Stomach (tissue), 9 donors: Measurements from ENCODE around the gene C1orf226. TPM values are rescaled to one million over a fixed set of nuclear protein-coding genes. Genes with fewer than 3 reads are reported as not detected.

ENCODE experiments used
- DNase-seq, 2 donors: peaks; one replicate each; pipeline versions ENCODE4 v3.0.0 to v3.0.0-alpha.2; 2013 to 2019
- H3K27ac ChIP-seq, 5 donors: fragments of 200-600 bp in 4 of 5; sonication (generic) in 4 of 5; one replicate each; pipeline ENCODE4 v1.5.1; 2013 to 2019; ENCODE audit warnings: mild to moderate bottlenecking in 1 of 5, moderate library complexity in 1 of 5
- H3K27me3 ChIP-seq, 3 donors: fragments of 200-600 bp; sonication (generic); one replicate each; pipeline ENCODE4 v1.5.1; 2017 to 2019; ENCODE audit warnings: mixed run types in 1 of 3
- H3K36me3 ChIP-seq, 4 donors: fragments of 200-600 bp; sonication (generic); 1 replicate in 3 of 4; 2 replicates in 1 of 4; pipeline ENCODE4 v1.5.1; 2016 to 2019
- H3K4me1 ChIP-seq, 4 donors: fragments of 200-600 bp; sonication (generic); one replicate each; pipeline ENCODE4 v1.5.1; 2016 to 2019
- H3K4me3 ChIP-seq, 4 donors: fragments of 200-600 bp; sonication (generic) in 3 of 4; one replicate each; pipeline ENCODE4 v1.5.1; 2016 to 2019; ENCODE audit warnings: mild to moderate bottlenecking in 1 of 4
- H3K9me3 ChIP-seq, 4 donors: fragments of 200-600 bp; sonication (generic); one replicate each; pipeline ENCODE4 v1.5.1; 2016 to 2019
- EP300 ChIP-seq: sonication (generic); formaldehyde crosslinking; IDR thresholded peaks from one replicate; pipeline ENCODE4 v1.6.1; 2017; ENCODE audit warnings: antibody characterized with exemption
- POLR2A ChIP-seq, 4 donors: fragments of 450-650 bp; IDR thresholded peaks; one replicate each; pipeline ENCODE4 v1.6.1; 2016; ENCODE audit warnings: antibody characterized with exemption in 4 of 4, control low read depth in 2 of 4, mild to moderate bottlenecking in 1 of 4, moderate library complexity in 1 of 4
- POLR2AphosphoS5 ChIP-seq, 3 donors: sonication (generic); formaldehyde crosslinking; IDR thresholded peaks; one replicate each; pipeline ENCODE4 v1.6.1; 2016; ENCODE audit warnings: antibody characterized with exemption in 3 of 3
- WGBS, 5 donors: extraction: QIAGEN DNeasy Blood & Tissue Kit in 3 of 5; methylation state at CpG; one replicate each; pipeline versions ENCODE4 v1.1.5 to v1.1.7; 2013 to 2018; 5-methylcytosine and 5-hydroxymethylcytosine counted together
- intact Hi-C: fragments of 100-400 bp; cut with DNase I; formaldehyde crosslinking; loops from one replicate; pipeline ENCODE4 v1.15.1; 2023; ENCODE audit warnings: low total_unique reads
- polyA plus RNA-seq, 3 donors: library from polyadenylated mRNA; stranded (reverse); fragments of 200-250 nt; gene quantifications; one replicate each; pipeline ENCODE4 v1.2.3, GENCODE V29; 2013
- total RNA-seq, 5 donors: library from RNA; depleted of rRNA; stranded (reverse); fragments of >200 nt; gene quantifications; one replicate each; pipeline versions ENCODE4 v1.1.0 to v1.2.3, GENCODE V29; 2014 to 2016
- TF ChIP-seq, protein P1 (sequence below), 7 experiments: fragments of 450-650 bp in 4 of 7; fragments of 200-600 bp in 3 of 7; sonication (generic) in 3 of 7; IDR thresholded peaks; one replicate each; pipeline ENCODE4 v1.5.1; 2016 to 2019; ENCODE audit warnings: antibody characterized with exemption in 7 of 7, control low read depth in 2 of 7, mild to moderate bottlenecking in 1 of 7
- donor health status: healthy with polysubstance abuse.
- donor health status: Bipolar disorder and iron deficiency.
- donor health status: healthy.

C1orf226 gene
- total and polyA plus RNA-seq, 8 donors, result 2.4 to 14.0 (median 4.0) TPM

DNA sequence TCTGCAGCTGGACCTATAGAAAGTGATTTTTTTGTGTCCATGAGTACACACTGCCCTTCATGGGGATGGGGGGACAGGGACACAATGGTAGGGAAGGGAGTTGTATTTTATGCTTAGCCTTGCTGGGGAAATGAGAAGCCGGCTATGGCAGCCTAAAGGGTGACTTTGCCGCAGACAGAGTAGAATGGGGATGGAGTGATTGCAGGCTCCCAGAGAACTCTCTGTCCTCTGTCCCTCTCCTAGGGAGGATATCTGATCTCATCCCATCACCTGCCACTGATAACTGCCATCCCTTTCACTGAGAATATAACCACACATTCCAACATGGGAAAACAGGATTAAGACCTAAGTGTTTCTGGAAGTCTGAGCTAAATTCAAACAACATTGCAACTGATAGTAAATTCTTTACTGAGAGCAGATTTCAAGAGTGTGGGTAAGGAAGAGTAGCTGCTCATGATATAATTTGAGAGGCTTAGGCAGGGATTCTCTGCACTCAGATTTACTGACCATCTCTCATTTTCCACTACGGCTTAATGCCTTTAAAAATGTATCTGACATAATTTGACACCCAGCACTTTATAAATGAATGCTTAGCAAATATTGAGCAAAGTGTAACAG is 16.5 kb downstream of the C1orf226 start:
- TF ChIP-seq, protein P1, sequence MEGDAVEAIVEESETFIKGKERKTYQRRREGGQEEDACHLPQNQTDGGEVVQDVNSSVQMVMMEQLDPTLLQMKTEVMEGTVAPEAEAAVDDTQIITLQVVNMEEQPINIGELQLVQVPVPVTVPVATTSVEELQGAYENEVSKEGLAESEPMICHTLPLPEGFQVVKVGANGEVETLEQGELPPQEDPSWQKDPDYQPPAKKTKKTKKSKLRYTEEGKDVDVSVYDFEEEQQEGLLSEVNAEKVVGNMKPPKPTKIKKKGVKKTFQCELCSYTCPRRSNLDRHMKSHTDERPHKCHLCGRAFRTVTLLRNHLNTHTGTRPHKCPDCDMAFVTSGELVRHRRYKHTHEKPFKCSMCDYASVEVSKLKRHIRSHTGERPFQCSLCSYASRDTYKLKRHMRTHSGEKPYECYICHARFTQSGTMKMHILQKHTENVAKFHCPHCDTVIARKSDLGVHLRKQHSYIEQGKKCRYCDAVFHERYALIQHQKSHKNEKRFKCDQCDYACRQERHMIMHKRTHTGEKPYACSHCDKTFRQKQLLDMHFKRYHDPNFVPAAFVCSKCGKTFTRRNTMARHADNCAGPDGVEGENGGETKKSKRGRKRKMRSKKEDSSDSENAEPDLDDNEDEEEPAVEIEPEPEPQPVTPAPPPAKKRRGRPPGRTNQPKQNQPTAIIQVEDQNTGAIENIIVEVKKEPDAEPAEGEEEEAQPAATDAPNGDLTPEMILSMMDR (IDR thresholded peaks at IDR 0.05), result no peak
- TF ChIP-seq POLR2AphosphoS5 (IDR thresholded peaks at IDR 0.05) (no peak), EP300 (no peak), POLR2A (IDR thresholded peaks at IDR 0.05) (no peak)
- Histone ChIP-seq H3K9me3 (no peaks in the 10 kb centered on the region), H3K4me3 (no peak overlapping the region), H3K4me1 (no peaks in the 10 kb centered on the region), H3K27ac (no peak overlapping the region), H3K27me3 (peaks cover 0 to 37% (median 5%) of the 10 kb centered on the region in 3 donors), H3K36me3 (no peaks in the 10 kb centered on the region)
- intact Hi-C loops, result no loop called here
- no peak for DNase-seq
- WGBS, 5 donors, result 53 to 68% (median 59%) methylated on average over 3 of the region's 3 CpGs

DNA sequence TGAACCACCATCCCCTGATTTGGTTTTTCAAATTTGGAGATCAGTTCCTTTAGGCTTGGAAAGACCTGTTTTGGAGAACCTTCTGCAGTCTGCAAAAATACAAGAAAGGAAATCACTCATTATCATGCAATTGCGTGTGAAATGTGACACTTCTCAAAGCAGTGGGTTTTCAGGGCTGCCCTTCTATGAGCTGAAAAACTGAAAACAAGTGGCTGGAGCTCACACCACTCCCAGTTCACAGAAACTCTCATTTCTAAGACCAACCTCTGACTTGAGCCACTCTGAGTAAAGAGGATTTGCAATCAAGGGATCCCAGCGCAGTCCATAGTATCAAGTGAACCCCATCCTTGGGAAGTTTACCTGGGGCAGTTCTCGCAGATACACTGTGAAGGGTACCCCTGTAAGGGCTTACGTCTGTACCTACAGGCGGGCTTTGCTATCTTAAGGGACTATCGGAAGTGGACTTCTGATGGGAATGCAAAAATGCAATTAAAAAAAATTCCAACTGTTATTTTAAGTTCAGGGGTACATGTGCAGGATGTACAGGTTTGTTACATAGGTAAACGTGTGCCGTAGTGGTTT is 17.6 kb downstream of the C1orf226 start:
- H3K36me3 ChIP-seq, result no peaks in the 10 kb centered on the region
- no peaks in the 10 kb centered on the region for H3K4me1 ChIP-seq
- WGBS, 5 donors, result 81 to 84% (median 83%) methylated on average over 8 of the region's 8 CpGs
- H3K9me3 ChIP-seq, result no peaks in the 10 kb centered on the region
- H3K27me3 ChIP-seq, result peaks cover 0 to 37% (median 5%) of the 10 kb centered on the region in 3 donors
- H3K4me3 ChIP-seq, result no peak overlapping the region
- intact Hi-C loops, result no loop called here
- H3K27ac ChIP-seq, result no peak overlapping the region
- TF ChIP-seq, protein P1 (IDR thresholded peaks at IDR 0.05), result no peak
- TF ChIP-seq POLR2A (IDR thresholded peaks at IDR 0.05) (no peak), EP300 (no peak), POLR2AphosphoS5 (IDR thresholded peaks at IDR 0.05) (no peak)
- no peak for DNase-seq

DNA sequence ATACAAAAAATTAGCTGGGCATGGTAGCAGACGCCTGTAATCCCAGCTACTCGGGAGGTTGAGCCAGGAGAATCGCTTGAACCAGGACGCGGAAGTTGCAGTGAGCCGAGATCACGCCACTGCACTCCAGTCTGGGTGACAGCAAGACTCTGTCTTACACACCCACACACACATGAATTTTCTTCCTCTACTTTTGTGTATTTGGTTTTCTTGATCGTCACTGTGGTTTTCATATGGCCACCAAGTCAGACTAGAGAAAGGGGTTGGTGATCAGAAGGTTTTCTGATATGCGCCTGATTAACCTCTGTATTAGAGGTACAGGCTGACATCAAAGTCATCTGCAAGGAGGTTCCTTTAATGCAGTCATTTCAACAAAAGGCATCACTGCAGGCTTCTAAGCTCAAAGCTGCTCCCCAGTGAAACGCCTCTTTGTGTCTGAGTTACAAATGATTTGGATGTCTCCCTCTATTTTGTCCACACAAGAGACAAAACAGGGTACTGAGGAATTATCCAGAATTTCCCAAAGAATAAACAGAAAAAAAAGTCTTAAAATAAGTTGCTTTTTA is 19.3 kb downstream of the C1orf226 start:
- no peak for TF ChIP-seq EP300
- TF ChIP-seq, protein P1 (IDR thresholded peaks at IDR 0.05), result no peak
- TF ChIP-seq POLR2A (IDR thresholded peaks at IDR 0.05), result no peak
- TF ChIP-seq POLR2AphosphoS5 (IDR thresholded peaks at IDR 0.05), result no peak
- H3K4me3 ChIP-seq, result no peak overlapping the region
- 86 to 96% (median 92%) methylated on average over 10 of the region's 10 CpGs for WGBS, 5 donors
- no peaks in the 10 kb centered on the region for H3K4me1 ChIP-seq
- intact Hi-C loops, result no loop called here
- H3K27ac ChIP-seq, result no peak overlapping the region
- no peaks in the 10 kb centered on the region for H3K36me3 ChIP-seq
- H3K27me3 ChIP-seq, result peaks cover 0 to 33% (median 5%) of the 10 kb centered on the region in 3 donors
- no peak for DNase-seq
- no peaks in the 10 kb centered on the region for H3K9me3 ChIP-seq

DNA sequence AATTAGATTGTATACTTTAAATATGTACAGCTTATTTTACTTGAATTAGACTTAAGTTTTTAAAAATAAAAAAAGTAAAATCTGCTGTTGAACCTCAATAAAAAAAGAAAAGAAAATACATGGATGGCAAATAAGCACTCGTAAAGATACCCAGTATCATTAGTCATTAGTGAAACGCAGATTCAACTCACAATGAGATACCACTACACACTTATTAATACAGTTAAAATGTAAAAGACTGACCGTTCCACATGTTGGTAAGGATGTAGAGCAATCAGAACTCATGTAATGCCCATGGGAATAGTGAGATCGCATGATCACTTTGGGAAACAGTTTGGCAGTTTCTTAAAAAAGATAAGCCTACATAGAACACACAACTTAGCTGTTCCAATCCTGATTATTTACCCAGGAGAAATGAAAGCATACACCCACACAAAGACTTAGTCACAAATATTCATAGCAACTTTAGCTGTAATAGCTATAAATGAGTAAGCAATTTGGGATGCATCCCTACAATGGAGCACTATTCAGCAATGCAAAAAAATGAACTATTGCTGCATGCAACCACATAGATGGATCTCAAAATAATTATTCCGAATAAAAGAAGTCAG is 23.1 kb downstream of the C1orf226 start:
- Histone ChIP-seq H3K9me3 (no peaks in the 10 kb centered on the region), H3K27ac (no peak overlapping the region), H3K36me3 (no peaks in the 10 kb centered on the region), H3K4me3 (no peak overlapping the region), H3K27me3 (peaks cover 0 to 8% (median 0%) of the 10 kb centered on the region in 3 donors), H3K4me1 (no peaks in the 10 kb centered on the region)
- intact Hi-C loops, result no loop called here
- no peak for TF ChIP-seq POLR2AphosphoS5 (IDR thresholded peaks at IDR 0.05)
- TF ChIP-seq, protein P1 (IDR thresholded peaks at IDR 0.05), result no peak
- TF ChIP-seq EP300, result no peak
- no peak for TF ChIP-seq POLR2A (IDR thresholded peaks at IDR 0.05)
- 57 to 67% (median 64%) methylated on average over 5 of the region's 5 CpGs for WGBS, 5 donors
- no peak for DNase-seq
